ENCODE results near the gene MIS18BP1.

GRCh38 chr14:45284802-45285201 is 31.8 kb upstream of the MIS18BP1 start:
- TF ChIP-seq CTCF (IDR thresholded peaks at IDR 0.05) = no peak
- TF ChIP-seq POLR2A (IDR thresholded peaks at IDR 0.05) = no peak

All from ovary (tissue), 3 donors.